GM20000 (cell line): Measurements from ENCODE around the gene MRPL48.
"Not testable (repeated sequence)": the region's sequence is repeated elsewhere in the genome, so short reads cannot be mapped to it uniquely, and the experiment has no call there.

Experiments
- DNase-seq: peaks from one replicate; pipeline ENCODE4 v3.0.0; 2012; ENCODE audit warnings: low spot score
- CTCF ChIP-seq: IDR thresholded peaks from 2 replicates; pipeline ENCODE4 v1.5.1; 2012; ENCODE audit warnings: mild to moderate bottlenecking, control low read depth; ENCODE audit errors: extremely low read depth, missing control alignments

The MRPL48 gene

DNA sequence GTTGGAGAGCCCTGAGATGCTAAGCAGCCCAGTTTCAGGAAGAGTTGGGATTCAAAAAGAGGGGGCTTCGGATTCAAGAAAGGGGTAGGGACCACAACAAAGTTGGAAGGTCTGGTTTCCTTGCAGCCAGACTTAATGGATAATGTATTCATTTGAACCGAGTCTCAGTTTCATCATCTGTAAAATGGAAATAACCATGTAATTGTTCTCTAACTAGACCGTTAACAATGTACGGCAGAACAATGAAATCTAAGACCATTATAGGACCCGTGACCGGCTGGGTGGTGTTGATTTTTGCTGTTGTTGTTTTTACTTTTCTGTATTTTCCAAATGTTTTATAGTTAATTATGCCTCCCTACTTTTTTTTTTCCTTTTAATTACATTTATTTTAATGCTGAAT is 6.4 kb upstream of the MRPL48 start:
- DNase-seq = no peak
- TF ChIP-seq CTCF = no peak

- no peak for DNase-seq
- no peak for TF ChIP-seq CTCF
Observed at GRCh38 chr11:73783483-73784020, 4.1 kb upstream of the MRPL48 start.

GRCh38 chr11:73784080-73784634 is 3.5 kb upstream of the MRPL48 start:
- TF ChIP-seq CTCF = no peak
- DNase-seq = no peak

GRCh38 chr11:73784734-73785133 is 2.9 kb upstream of the MRPL48 start:
- no peak for TF ChIP-seq CTCF
- DNase-seq = no peak

- not testable (repeated sequence) for DNase-seq
Observed at GRCh38 chr11:73785467-73785866, 2.2 kb upstream of the MRPL48 start.

GRCh38 chr11:73787051-73787642 is 527 bp upstream of the MRPL48 start:
- TF ChIP-seq CTCF = no peak
- DNase-seq = no peak

DNA sequence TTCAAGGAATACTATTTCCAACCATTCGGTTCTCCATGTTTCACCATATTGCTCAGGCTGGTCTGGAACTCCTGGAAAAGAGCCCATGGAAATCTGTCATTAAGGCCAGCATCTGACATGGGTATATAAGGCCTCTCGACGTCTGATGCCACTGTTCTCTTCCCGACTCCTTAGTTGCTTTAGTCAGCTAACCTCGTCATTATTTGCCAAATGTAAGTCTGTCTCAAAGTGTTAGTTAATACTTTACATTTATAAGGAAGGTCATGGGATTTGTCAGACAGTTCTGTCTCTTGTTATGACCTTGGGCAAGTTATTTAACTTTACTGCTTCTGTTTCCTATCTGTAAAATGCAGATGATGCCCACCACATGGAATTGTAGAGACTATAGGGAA is 1.6 kb downstream of the MRPL48 start:
- TF ChIP-seq CTCF = no peak
- no peak for DNase-seq

GRCh38 chr11:73792584-73792983 is 4.9 kb downstream of the MRPL48 start:
- TF ChIP-seq CTCF = no peak
- no peak for DNase-seq
